Measurements from ENCODE around the gene SPATA46. TPM values are rescaled to one million over a fixed set of nuclear protein-coding genes. Genes with fewer than 3 reads are reported as not detected.

The SPATA46 gene
- total and polyA plus RNA-seq, 2 of the 8 experiments (the other 6 are each of a cell fraction or from before 2014, with no cell fraction given) = not detected

- Histone ChIP-seq H3K79me2 (ENCODE audit: control insufficient read depth in 1 of 2, insufficient read depth in 2 of 2, low read length in 2 of 2) (no peaks in the 10 kb centered on the region), H4K8ac (ENCODE audit: extremely low read depth, insufficient read depth, low read length) (no peak overlapping the region), H3K18ac (ENCODE audit: extremely low read depth, low read length) (no peak overlapping the region), H4K91ac (replicated peaks; ENCODE audit: insufficient read length, low read length) (no peak overlapping the region), H3K23ac (ENCODE audit: insufficient read length) (no peak overlapping the region), H3K27ac (ENCODE audit: low read depth, low read length) (no peak overlapping the region), H2BK20ac (ENCODE audit: low read length) (no peak overlapping the region), H3K9me3 (ENCODE audit: insufficient read depth in 2 of 2, low read depth in 1 of 2, low read length in 1 of 2) (no peaks in the 10 kb centered on the region), H2BK5ac (ENCODE audit: low read depth, low read length) (no peak overlapping the region), H3K4ac (replicated peaks; ENCODE audit: insufficient read length, low read depth, low read length) (no peak overlapping the region), H3K27me3 (replicated peaks in 1 of 4; ENCODE audit: control insufficient read depth in 3 of 4, extremely low read depth in 1 of 4, insufficient read depth in 3 of 4, low read length in 3 of 4) (no peaks in the 10 kb centered on the region), H2BK120ac (replicated peaks; ENCODE audit: low read depth, low read length) (no peak overlapping the region), H3K36me3 (ENCODE audit: control insufficient read depth in 2 of 4, insufficient read depth in 4 of 4, low read length in 3 of 4) (peaks cover 0 to 6% (median 1%) of the 10 kb centered on the region in 4 experiments; a peak in 1 of 8 replicates), H3K4me1 (replicated peaks in 1 of 4; ENCODE audit: control insufficient read depth in 3 of 4, insufficient read depth in 4 of 4, low read length in 3 of 4) (no peaks in the 10 kb centered on the region), H2AK5ac (ENCODE audit: low read depth, low read length) (no peak overlapping the region), H3K56ac (replicated peaks; ENCODE audit: insufficient read length, low read depth, low read length) (no peak overlapping the region), H4K20me1 (replicated peaks in 1 of 2; ENCODE audit: control insufficient read depth in 1 of 2, insufficient read depth in 2 of 2, low read length in 2 of 2) (peaks cover 0 to 2% of the 10 kb centered on the region in 2 experiments), H3K4me3 (ENCODE audit: extremely low read depth in 1 of 4, insufficient read depth in 2 of 4, low read depth in 3 of 4, low read length in 4 of 4) (no peak overlapping the region), H2BK12ac (ENCODE audit: low read depth, low read length) (no peak overlapping the region), H3K9ac (replicated peaks in 1 of 4; ENCODE audit: extremely low read depth in 1 of 4, low read depth in 3 of 4, low read length in 3 of 4) (no peak overlapping the region), H3K4me2 (ENCODE audit: insufficient read depth in 1 of 2, low read depth in 2 of 2, low read length in 2 of 2) (no peak overlapping the region), H3K79me1 (ENCODE audit: low read depth, low read length) (no peaks in the 10 kb centered on the region), H2AFZ (ENCODE audit: low read length) (no peak overlapping the region), H4K5ac (ENCODE audit: insufficient read length, low read depth, low read length) (no peak overlapping the region), H3K23me2 (ENCODE audit: low read depth, low read length) (no peaks in the 10 kb centered on the region), H2BK15ac (ENCODE audit: low read length) (no peak overlapping the region), H3K14ac (ENCODE audit: insufficient read length) (no peak overlapping the region)
- no peak for DNase-seq (ENCODE audit: low read depth in 1 of 2, low spot score in 2 of 2)
- WGBS, 2 experiments (ENCODE audit: extremely low coverage in 1 of 2, insufficient coverage in 1 of 2, insufficient read length in 1 of 2, insufficient replicate concordance in 2 of 2, low coverage in 1 of 2, low lambda C conversion rate in 2 of 2, missing lambda C conversion rate in 1 of 2) = 92% methylated on average over 7 of the region's 7 CpGs; no CpG with 5 or more reads in 1 of the 2 experiments
- ChIA-PET POLR2A (ENCODE audit: partially characterized antibody) (interaction anchor here (1.3 kb wide), 1 partner anchor 13 kb away, joined by 3 read pairs; no protein-coding TSS in a partner anchor), CTCF (ENCODE audit: partially characterized antibody) (interaction anchor here (1.1 to 2.1 kb wide), 2 partner anchors 12 to 22 kb away, joined by 3 to 6 read pairs; no protein-coding TSS in a partner anchor)
- TF ChIP-seq GABPA (IDR thresholded peaks at IDR 0.05; ENCODE audit: borderline replicate concordance, insufficient read depth, low read length) (no peak), BCL11A (IDR thresholded peaks at IDR 0.05; ENCODE audit: low read depth in 2 of 2, low read length in 2 of 2) (no peak), TEAD4 (IDR thresholded peaks at IDR 0.05; ENCODE audit: low read depth, low read length) (no peak), CBX5 (IDR thresholded peaks at IDR 0.05; ENCODE audit: low read depth, low read length) (no peak), POLR2A (IDR thresholded peaks at IDR 0.05; ENCODE audit: control extremely low read depth in 1 of 2, low read depth in 2 of 2, low read length in 2 of 2) (no peak), TAF7 (optimal IDR thresholded peaks at IDR 0.05; ENCODE audit: borderline replicate concordance, low read depth, low read length) (no peak), RXRA (IDR thresholded peaks at IDR 0.05; ENCODE audit: insufficient read depth, low read depth, low read length) (no peak), SRF (IDR thresholded peaks at IDR 0.05; ENCODE audit: low read depth, low read length) (no peak), E2F6 (IDR thresholded peaks at IDR 0.05) (no peak), EP300 (IDR thresholded peaks at IDR 0.05; ENCODE audit: borderline replicate concordance in 1 of 2, low read depth in 2 of 2, low read length in 2 of 2) (no peak), POU5F1 (IDR thresholded peaks at IDR 0.05; ENCODE audit: low read depth, low read length) (no peak), KDM4A (IDR thresholded peaks at IDR 0.05; ENCODE audit: low read depth, low read length, severe bottlenecking) (no peak)
- FAIRE-seq = no peak
These were observed 7.1 kb downstream of the SPATA46 start for GRCh38 chr1:162369571-162369970.
